NCI-H128 (cell line): ENCODE data around the gene AGK.
"Not testable (repeated sequence)": the region's sequence is repeated elsewhere in the genome, so short reads cannot be mapped to it uniquely, and the experiment has no call there.

Source experiments
- DNase-seq: peaks from one replicate; lab custom pipeline; 2025; ENCODE audit not compliant: unreplicated experiment; lab: John Stamatoyannopoulos, UW

The AGK gene

DNA sequence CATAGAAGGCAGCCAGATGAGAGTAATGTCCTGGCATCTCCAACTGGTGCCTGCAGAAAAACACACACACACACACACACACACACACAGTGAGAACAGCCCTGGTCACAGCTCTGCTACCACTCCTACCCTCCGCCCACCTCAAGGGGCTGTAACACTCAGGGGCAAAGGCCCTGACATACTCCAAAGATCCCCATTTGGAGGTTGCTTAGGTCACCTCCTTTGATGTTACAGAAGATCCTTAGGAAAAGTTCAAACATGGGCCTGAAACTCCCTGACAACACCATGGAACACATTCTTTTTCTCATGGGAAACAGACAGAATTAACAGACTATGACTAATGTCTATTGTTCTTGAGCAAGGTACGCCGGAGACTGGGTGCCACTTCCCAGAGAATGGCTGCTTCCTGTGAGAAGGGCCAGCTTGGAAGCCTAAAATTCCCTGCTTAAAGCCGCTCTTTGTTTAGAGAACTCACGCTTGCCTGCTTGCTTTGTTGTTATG, 123.0 kb downstream of the AGK start:
- DNase-seq: no peak

DNA sequence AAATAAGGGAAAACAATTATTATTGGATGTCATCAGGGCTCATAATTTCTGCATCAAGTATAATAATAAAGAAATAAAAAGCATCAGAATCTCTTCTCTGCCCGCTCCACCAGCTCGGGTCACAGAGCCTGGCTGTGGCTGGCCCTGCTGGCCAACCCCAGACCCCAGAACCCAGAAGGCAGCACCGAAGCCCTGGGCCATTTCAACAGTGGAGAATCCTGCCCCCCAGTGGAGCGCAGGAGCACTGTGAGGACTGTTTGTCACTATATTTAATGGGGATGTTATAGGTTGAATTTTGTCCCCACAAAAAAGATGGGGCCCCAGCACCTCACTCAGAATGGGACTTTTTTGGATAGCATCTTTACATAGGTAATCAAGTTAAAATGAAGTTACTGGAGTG, 123.5 kb downstream of the AGK start:
- no peak for DNase-seq

DNA sequence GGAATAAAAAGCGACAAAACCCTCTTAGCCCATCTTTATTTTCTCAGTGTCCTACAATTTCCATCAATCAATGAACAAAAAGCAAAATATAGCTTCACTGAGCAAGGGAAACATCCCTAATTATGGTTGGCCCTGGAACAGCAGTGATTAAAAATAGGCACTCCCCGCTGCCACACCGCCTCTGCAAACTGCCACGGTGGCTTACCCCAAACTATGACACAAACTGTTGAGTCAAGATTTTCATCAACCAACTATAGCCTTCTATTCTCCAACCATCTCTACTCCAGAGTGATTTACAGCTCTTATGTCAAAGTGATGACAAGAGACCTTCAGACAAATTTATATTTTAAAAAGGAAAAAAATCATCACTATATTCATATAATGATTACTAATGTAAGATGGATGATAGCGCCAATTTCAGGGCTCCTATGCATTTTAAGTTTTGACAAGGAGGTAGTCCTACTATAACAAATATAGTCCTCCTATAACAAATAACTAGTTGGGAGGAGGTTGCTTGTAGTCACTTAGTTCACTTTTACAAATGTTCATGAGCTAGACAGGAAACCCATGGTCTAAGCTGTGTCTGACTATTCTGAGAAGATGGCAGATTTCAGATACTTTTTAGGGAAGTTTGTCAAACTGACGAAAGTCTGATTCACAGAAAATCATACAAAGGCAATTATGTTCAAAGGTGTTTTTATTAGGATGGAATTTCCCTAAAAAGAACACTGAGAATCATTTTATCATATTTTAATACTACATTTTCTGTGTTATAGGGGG, 124.4 kb downstream of the AGK start:
- DNase-seq: no peak

DNA sequence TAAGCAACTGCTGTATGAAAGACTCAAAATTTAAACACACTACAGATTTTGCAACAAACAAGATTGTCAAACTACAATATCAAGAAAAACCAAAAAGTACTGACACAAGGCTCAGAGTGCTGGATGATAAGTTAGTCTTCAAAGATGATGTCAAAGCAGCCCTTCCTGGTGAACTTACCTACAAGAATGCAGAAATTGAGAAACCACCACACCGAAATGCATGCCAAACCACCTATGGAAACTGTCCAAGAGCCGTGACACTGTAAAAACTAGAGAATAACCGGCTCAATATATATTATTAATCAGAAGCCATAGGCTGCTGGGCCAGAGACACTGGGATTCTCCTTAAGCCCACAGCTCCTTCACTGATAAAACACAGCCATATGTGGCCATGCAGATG, 125.4 kb downstream of the AGK start:
- DNase-seq: no peak

DNA sequence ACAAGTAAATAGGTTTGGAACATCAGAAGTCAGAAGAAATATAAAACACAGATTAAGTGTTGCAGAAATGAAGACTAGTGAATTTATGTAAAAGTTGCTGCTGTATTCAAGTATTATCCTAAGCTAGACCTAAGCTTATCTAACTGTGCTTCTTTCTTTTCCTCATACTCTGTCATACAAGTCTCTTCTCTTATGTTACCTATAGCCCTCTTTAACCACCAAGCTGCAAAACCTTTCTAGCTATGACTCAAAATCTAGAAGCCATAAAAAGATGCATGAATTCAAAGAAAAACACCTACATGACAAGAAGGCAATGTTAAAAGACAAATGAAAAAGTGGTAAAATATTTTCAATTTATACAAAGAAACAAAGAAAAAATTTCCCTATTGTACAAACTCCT, 127.8 kb downstream of the AGK start:
- DNase-seq: no peak

DNA sequence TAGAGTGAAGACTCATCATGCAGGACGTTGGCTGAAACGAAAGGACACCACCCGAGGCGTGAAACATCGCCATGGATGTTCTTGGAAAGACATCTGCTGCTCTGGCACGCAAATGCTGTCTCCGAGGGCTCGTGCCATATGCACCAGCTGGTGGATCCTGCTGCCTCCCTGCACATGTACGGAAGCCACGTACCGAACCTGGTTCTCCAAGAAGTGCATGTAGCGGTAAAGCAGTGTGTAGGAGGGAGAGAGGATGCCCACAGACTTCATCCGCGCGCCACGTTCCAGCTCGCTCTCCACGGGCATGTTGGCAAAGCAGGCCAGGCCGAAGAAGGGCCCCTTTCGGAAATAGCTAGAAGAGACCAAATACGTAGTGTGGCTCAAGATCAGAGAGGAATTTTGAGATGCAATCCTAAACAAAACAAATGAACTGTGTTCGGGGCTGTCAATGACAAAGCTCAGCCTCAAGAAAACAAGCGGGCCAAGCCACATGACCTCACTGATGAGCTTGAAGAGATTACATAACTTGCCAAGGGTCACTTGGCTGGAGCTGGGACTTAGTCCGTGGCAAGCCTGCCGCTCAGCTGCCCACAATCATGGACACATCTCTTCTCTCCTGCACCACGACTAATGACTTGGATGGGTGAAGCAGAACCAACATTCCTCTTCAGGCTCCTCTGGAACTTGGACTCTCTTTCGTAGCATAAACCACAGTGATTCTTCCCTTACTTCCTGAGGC, 134.2 kb downstream of the AGK start:
- no peak for DNase-seq

DNA sequence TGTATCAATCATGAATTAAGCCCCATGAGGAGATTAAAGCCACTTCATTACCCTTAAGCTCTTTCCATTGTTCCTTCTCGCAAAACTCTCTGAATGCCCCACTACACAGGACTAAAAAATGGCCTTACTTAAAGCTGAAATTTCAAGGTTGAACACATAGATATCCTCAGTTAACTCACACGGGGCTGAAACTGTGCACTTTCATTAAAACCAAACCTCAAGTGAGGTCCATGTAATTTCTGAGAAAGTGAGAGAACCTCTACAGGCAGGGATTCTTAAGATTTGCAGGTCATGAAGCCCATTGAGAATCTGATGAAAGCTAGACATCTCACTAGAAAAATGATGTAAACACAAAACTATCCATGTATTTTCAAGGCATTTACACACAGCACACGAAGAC, 134.9 kb downstream of the AGK start:
- DNase-seq: no peak

DNA sequence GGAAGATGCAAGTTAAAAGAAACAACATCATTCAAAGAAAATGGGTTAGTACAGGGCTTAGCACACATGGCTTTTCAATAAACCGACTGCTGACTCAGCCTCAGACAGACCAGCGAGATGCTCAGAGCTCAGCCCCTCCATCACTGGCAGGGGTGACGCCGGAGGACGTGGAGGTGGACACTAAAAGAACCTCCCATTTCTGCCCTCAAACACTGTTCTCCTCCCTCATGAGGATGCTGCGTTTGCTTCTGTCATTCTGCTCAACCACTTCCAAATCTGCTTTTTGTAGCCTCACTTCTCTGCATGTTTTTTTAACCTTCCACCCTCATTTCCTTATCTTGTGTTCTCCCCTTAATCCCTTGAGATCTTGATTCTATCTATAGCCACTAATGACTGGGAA, 135.5 kb downstream of the AGK start:
- DNase-seq: no peak

DNA sequence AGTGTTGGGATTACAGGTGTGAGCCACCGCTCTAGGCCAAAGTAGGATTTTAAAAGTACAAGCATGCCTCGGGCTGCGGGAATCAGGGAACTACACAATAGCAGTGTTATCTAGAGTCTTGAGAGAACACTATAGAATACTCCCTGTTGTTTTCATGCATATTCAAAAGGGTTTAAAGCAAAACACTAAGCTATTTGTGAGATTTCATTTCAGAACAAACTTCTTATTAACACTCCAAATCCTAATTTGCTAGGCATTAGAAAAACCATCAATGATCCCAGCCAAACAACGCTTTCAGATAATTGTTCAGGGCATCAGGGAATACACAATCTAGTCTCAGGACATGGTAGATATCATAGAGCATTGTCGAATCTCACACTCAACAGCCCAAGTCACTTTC, 136.8 kb downstream of the AGK start:
- no peak for DNase-seq

DNA sequence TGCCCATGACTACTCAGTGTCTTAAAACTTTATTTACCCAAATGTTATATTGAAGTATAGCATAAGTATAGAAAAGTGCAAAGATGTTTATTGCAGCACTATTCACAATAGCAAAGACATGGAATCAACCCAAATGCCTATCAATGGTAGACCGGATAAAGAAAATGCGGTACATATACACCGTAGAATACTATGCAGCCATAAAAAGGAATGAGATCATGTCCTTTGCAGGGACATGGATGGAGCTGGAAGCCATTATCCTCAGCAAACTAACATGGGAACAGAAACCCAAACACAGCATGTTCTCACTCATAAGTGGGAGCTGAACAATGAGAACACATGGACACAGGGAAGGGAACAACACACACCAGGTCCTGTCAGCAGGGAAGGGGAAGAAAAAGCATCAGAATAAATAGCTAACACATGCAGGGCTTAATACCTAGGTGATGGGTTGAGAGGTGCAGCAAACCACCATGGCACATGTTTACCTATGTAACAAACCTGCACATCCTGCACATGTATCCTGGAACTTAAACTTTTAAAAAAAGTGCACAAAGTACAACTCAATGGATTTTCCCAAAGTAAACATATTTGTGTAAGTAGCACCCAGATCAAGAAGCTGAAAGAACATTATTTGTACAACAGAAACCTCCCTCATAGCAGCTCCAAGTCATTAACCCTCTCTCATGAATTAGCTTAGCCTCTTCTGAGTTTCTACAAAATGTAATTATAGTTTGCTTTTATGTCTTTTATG, 138.0 kb downstream of the AGK start:
- DNase-seq: not testable (repeated sequence)

DNA sequence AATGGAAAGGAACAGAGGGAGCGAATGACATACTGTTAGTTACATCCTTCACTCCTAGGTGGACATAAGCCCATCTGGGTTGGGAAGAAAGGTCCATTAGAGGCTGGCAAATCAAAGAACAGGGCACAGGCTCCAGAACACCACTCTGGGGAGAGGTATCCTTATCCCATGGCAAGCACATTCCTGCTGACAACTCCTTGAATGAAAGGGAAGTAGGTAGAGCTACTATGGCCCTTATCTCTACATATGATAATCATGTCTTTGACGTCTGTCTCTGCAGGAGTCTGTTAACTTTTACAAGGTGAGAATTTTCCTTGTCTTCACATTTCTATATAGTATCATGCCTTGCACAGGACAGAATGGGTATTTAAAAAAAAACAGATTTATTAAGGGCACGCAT, 140.3 kb downstream of the AGK start:
- no peak for DNase-seq

DNA sequence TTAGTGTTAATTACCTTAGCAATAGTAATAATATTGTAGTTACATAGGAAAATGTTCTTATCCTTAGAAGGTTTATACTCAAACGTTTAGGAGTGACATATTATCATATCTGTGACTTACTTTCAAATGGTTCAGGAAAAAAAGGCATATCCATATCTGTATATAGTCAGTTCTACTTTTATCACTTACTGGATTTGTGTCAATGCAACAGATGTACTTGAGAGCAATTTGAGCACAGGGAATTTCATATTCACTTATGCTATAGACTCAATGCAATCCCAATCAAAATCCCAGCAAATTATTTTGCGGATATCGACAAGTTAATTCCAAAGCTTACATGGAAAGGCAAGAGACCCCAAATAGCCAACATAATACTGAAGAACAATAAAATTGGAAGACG, 140.8 kb downstream of the AGK start:
- no peak for DNase-seq

DNA sequence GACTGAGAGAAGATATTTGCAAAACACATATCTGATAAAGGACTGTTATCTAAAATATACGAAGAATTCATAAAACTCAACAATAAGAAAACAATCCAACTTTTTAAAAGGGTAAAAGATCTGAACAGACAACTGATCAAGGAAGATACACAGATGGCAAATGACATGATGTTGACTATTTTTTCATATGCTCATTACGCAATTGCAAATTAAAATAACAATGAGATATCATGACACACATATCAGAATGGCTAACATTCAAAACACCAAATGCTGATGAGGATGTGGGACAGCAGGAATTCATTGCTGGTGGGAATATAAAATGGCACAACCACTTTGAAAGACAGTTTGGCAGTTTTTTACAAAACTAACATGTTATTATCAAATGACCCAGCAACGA, 141.9 kb downstream of the AGK start:
- DNase-seq: no peak

DNA sequence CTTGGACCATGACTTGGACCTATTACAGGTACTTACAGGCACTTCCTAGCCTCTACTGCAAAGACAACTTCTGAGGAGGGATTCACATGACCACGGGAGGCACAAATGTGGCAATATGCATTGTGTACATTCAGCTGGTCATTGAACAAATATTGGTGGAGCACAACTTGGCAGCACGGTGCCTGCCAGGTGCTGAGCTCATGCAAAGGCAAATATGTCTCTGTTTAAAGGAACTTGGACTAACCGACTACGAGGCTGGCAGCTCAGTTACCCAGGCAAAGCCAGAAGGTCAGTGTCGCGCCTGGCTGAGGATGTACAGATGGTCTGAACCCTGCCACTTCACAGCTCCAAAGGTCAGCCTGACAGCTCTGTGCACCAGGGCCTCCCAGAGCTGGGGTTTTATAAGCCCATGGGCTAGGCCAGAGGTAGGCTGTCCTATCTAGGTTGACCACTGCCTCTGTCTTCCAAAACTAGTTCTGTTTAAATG, 144.6 kb downstream of the AGK start:
- no peak for DNase-seq

DNA sequence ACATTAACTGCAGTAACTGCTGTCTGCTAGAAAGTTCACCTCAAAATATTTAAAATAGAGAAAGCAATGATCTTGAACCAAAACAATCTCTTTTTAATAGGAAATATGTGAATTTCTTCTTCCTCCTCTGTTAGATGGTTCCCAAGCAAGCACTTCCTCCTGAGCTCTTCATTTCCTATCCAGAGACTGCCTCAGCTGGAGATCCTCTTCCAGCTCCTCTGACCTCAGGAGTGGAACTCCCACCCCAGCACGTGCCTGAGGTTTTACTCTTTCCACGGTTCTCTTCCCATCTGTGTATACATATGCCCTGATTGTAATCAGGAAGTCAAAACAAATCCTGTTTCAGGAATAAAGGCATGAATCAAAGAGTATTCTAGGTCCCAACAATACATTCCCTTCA, 145.1 kb downstream of the AGK start:
- no peak for DNase-seq

DNA sequence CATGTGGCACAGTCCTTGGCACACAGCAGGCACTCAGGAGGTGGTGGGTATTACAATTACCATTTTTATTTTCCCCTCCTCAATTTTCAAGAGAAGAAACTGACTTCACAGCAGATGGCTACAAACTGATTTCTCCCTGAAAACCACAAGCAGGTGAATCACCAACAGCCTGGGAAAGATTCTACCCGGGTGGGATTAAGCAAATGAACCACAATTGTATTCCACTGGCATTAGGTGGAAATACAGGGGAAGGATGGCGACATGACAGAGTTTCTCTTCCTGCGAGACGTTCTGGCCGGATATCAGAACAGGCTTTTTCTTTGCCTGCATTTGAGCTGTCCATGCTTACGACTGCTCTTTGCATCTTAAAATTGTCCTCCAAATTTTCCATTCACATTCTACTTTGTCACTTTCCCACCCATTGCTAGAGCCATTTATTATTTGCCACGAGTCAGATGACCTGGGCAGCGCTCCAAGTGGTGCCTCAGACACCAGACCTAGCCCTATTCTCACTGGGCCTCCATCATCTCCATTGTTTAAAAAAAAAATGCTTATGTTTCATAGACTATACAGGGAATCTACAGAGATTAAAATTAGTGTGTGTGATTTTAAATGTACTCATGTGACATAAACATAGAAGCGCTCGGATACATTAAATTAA, 146.1 kb downstream of the AGK start:
- no peak for DNase-seq

DNA sequence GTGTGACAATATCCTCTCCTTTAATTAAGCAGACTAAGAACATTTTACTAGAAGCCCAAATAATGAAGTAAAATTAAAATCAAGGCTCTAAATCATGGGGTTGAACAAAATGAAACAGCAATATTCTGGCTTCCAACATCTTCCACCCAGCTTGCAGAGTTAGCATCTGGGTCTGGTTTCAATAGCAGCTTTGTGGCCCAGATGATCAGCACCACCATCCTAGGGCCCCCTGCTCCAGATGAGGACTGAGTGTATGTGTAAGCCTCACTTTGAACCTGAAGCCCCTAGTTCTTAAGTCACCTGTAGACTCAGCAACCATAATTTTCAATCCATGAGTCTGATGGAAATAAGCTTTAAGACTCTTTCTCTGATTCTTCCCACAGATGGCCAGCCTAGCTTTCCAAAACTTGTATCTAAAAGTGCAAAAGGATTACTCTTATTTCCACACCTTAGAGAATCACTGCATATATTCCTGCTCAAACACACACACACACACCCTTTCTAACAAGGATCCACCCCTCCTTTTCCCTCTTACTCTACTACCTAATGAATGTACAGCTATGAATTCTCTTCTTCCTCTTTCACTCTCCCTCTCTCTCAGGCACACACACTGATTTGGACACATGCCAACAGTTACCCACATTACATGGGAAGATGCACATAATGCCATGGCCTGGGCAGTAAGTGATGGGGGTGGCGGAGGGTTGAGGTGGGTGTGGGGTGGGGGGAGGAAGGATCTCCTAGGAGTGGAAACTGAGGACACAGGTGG, 147.2 kb downstream of the AGK start:
- no peak for DNase-seq

DNA sequence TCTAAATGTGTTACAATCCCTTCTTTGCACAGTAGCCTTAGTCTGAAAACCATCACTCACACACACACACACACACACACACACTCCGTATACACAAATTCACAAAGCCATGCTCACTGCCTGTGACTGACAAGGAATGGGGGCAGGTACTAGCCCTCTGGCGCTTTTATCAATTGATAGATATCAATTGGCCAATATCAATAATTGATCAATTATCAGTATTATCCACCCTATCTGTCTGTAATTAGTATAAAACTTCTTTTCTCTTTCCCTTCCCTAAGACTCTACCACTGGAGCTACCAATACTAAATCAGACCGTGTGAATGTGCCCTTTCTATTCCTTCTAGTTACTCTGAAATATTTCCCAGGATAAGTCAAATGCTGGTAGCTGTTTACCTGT, 148.7 kb downstream of the AGK start:
- no peak for DNase-seq

DNA sequence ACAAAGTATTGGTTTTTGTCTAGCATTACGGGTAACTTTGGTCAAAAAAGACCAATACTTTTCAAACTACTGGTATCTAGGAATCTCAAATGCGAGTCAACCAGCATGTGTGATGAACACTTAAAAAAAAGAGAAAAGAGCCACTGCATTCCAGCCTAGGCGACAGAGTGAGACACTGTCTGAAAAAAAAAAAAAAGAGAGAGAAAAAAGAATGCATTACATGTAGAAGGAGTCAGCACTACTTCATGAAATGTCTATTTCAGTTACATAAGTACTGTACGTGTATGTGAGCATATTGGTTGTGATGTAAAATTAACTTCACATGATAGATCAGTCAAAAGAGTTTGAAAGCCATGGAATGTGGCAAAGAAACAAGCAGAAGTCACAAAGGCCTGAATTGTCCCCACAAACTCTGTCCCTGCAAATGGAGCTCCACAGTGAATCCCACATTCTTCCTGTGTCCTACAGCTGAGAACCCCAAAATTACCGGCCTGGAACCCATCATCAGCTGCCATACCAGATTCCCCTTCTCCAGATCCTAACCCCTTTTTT, 149.2 kb downstream of the AGK start:
- no peak for DNase-seq

DNA sequence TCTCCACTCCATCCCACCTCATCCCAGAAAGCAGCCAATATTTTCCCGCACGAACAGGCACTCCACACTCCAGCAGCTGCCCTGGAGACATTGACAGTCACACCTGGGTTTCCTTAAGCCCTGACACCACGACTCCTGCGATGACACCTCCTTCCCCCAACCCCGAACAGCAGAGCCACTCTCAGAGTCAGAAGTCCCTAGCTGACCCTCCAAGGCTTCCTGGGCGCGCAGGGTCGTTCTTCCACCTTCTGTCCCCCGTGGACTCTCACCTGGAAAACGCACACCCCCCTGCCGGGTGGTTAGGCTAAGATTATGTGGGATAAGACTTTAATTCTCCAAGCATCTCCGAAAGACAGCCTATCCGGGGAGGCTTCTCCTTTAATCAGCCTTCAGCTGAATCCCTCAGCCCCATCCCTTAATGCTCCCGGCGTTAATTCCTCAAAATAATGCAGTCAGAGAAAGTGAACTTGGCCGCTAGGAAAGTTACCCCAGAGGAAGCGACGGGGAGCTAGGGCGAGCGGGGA, 149.7 kb downstream of the AGK start:
- no peak for DNase-seq
